GM12872 (cell line): ENCODE data around the gene SNRPB.

Experiments
- TF ChIP-seq, protein P1 (sequence below): IDR thresholded peaks from 3 replicates; pipeline ENCODE4 v1.5.1; 2011; ENCODE audit warnings: low read depth, mild to moderate bottlenecking, low read length, moderate library complexity; ENCODE audit not compliant: insufficient read depth

Gene SNRPB

DNA sequence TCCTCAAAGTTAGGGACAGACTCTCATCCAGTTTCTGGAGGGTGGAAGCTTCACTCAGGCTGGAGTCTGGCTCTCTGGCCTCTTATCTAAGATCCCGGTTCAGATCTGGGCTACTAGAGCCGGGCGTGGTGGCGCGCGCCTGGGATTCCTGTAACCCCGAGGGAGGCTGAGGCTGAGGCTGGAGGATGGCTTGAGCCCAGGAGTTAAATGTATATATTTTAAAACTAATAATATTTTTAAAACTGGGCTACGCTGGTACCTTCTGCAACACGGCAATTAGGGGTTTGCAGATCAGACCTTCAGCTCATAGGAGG lies 38.8 kb upstream of the SNRPB start:
- TF ChIP-seq, protein P1, sequence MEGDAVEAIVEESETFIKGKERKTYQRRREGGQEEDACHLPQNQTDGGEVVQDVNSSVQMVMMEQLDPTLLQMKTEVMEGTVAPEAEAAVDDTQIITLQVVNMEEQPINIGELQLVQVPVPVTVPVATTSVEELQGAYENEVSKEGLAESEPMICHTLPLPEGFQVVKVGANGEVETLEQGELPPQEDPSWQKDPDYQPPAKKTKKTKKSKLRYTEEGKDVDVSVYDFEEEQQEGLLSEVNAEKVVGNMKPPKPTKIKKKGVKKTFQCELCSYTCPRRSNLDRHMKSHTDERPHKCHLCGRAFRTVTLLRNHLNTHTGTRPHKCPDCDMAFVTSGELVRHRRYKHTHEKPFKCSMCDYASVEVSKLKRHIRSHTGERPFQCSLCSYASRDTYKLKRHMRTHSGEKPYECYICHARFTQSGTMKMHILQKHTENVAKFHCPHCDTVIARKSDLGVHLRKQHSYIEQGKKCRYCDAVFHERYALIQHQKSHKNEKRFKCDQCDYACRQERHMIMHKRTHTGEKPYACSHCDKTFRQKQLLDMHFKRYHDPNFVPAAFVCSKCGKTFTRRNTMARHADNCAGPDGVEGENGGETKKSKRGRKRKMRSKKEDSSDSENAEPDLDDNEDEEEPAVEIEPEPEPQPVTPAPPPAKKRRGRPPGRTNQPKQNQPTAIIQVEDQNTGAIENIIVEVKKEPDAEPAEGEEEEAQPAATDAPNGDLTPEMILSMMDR, result no peak

DNA sequence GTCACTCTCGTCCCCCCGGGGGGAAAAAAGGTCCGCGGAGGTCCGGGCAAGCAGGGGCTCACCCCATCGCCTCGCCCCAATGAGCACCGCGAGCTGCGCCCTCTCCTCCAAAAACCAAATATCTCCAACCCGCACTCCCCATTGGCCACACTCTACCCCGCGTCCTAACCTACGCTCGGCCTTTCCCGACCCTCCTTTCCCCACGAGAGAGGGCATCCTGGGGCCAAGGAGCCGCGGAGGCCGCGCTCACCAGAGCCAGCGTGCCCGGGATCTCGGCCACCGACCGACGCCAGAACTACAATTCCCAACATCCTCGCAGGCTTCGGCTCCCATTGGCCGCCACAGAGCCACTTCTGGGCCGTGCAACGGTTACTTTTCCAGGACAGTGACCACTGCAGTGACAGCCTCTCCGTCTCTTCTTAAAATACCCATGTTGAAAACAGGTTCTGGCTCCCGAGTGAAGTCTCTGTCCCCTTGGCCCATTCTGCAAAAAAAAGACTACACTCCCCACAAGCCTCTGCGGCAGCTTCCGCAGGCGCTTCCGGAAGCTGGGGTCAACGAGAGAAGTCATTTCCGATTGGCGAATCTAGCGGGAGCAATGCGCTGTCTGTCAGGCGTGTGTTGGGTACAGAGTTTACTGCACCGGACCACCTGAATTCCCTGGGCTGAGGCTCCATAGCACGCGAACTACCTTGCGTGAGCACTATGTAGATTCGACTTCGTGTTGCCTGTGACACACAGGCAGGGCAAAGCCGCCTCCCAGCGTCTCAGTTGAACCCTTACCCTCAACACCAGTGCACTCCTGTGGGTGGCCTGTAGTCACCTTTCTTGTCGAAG lies 38.3 kb upstream of the SNRPB start, which contains the start of gene ZNF343:
Gene ZNF343 (minus strand): TSS at position 285 of the 837 bp plus-strand sequence. CDS start 15,020 bp downstream, outside the sequence.
- TF ChIP-seq, protein P1, result no peak

DNA sequence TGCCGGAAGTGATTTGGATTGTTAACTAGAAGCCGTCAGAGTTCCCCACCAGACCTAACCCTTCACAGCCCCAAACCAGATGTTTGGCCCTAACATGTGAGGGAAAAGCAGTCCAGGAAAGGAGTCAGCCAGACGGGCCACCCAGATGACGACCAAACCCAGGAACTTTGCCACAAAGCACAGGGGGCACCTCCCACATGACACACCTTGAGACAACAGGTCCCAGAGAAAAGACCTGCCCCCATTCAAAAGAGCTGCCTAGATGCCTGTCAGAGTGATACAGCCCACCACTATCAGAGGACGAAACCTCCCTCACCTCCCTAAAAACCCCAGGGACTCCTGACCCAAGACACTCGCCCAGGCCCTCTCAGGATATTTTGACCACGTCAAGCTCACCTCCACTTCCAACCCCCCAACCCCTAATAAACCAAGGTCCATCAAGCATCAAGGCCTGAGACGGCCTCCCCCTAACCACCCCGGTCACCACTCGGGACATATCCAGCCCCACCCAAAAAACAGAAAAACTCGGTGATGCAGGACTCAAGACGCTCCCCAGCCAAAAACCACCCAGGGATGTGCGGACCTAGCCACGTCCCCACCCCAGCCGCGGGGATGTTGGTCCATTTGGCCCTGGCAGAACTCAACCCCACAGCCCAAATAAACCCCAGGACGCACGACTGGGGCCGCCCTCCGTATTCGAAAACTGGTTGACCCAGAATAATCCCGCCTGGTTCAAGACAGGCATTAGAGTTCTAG lies 37.5 kb upstream of the SNRPB start:
- TF ChIP-seq, protein P1, result no peak

DNA sequence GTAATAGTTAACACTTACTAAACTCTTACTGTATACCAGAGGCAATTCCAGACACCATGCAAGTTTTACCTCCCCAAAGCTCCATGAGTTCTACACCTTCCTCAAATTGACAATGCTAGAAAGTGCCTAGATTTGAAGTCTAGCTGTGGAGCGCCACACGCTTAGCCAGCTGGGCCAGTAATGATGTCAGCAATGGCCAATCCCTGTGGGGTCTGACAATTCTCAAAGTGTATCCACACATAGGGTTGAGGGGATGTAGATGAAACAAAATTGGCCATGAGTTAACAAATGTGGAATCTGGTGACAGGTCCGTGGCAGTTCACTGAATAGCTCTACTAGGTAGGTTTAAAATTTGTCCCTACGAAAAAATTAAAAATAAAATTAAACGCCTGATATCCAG lies 36.9 kb upstream of the SNRPB start:
- TF ChIP-seq, protein P1, result no peak

DNA sequence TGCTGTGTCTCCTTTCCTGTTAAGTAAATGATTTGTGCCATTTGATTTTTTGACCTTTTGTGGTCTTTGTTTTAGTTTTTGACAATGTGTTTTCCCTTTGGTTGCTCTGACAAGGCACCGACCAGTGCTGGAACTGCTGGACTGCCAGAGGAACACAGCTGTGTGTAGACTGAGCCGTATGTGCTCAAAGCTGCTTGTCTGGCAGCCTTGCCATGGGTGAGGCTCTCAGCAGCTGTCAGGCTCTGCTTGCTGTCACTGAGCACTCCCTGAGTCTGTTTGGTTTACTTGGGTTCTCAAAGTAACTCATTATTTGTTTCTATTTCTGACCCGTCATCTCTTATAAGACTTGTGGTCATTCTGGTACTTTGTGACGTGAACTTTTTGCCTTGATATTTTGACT lies 15.1 kb upstream of the SNRPB start:
- TF ChIP-seq, protein P1, result no peak

DNA sequence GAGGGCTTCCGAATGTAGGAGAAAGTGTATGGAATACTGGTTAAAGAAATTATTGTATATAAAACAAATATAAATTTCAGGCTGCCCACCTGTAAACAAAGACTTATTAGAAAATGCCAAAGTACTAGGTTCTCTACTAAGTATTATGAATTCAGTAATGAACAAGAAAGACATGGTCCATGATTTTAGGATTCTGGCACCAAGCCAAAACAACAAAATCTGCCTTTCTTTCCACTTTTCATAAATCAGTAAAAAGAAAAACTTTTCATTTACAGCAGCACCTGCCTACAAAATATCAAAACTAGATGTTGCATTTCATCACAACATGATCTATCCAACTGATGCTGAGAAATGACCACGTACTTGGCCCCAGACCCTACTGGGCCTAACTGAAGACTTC lies 14.5 kb upstream of the SNRPB start:
- TF ChIP-seq, protein P1, result no peak

DNA sequence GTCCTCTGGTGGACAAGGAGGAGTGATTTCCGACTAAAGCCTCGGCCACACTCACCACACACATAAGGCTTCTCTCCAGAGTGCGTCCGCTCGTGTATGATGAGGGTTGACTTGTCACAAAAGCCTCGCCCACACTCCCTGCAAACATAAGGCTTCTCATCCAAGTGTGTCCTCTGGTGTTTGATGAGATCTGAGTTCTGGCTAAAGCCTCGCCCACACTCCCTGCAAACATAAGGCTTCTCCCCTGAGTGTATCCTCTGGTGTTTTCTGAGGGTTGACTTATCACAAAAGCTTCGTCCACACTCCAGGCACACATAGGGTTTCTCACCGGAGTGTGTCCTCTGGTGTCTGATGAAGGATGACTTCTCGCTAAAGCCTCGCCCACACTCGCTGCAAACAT lies 12.9 kb upstream of the SNRPB start:
- TF ChIP-seq, protein P1, result no peak
